GM12864 (cell line): ENCODE measurements around the gene RNASEL.

Source experiments
- DNase-seq: peaks from one replicate; pipeline ENCODE4 v3.0.0-alpha.2; 2011; ENCODE audit warnings: low read depth
- H3K4me3 ChIP-seq: 2 replicates; pipeline ENCODE4 v1.5.1; 2011; ENCODE audit warnings: mild to moderate bottlenecking, low read depth, low read length, control low read depth
- CTCF ChIP-seq: IDR thresholded peaks from 2 replicates; pipeline ENCODE4 v1.5.1; 2011; ENCODE audit warnings: low read depth, mild to moderate bottlenecking, moderate library complexity, low read length, control low read depth, inconsistent platforms; ENCODE audit errors: missing control alignments

RNASEL gene

GRCh38 chr1:182628657-182629056 is 39.6 kb upstream of the RNASEL start:
- no peak overlapping the region for H3K4me3 ChIP-seq
- DNase-seq = no peak
- no peak for TF ChIP-seq CTCF

- no peak for DNase-seq
- TF ChIP-seq CTCF = no peak
- no peak overlapping the region for H3K4me3 ChIP-seq
These were observed 38.6 kb upstream of the RNASEL start for GRCh38 chr1:182627622-182628021.

GRCh38 chr1:182626527-182626926 is 37.5 kb upstream of the RNASEL start:
- no peak for TF ChIP-seq CTCF
- no peak overlapping the region for H3K4me3 ChIP-seq
- DNase-seq = no peak

- no peak for DNase-seq
- no peak for TF ChIP-seq CTCF
- no peak overlapping the region for H3K4me3 ChIP-seq
These were observed 36.9 kb upstream of the RNASEL start for GRCh38 chr1:182625719-182626504.

- no peak for DNase-seq
- no peak overlapping the region for H3K4me3 ChIP-seq
- TF ChIP-seq CTCF = no peak
These were observed 36.0 kb upstream of the RNASEL start for GRCh38 chr1:182625024-182625423.

- no peak for DNase-seq
- no peak overlapping the region for H3K4me3 ChIP-seq
- no peak for TF ChIP-seq CTCF
These were observed 35.5 kb upstream of the RNASEL start for GRCh38 chr1:182624577-182624976.
